ENCODE measurements around the gene LSM7. TPM values are rescaled to one million over a fixed set of nuclear protein-coding genes. Genes with fewer than 3 reads are reported as not detected.

Gene LSM7
- total and polyA plus RNA-seq, 2 experiments from 2014 or later = 91.4 to 118 TPM

DNA sequence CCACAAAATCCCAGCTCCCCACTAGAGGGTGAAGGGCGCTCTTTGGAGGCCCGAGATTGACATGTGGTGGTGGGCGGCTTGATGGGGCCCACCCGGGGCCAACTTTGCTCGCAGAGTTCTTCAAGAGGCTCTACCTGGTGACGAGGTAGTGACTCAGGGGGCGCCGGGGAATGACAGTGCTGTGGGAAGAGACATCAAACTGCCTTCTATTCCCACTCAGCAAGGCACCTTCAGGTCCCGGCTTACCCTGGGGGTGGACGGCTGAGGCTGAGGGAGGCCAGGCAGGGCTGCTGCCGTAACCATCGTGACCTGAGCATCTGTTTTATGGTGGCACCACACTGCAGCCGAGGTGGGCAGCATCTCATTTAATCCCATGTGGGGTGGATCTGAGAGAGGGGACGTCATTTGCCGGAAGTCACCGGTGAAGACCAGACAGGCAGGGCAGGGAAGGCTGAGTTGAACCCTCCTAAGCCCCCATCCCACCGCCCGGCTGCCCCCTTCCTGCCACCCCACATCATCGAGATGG is 22.0 kb downstream of the LSM7 start:
- Histone ChIP-seq H3K27me3 (replicated peaks; ENCODE audit: insufficient read depth) (peaks cover 24% of the 10 kb centered on the region), H3K4me2 (ENCODE audit: unreplicated experiment) (no peak overlapping the region)

GRCh38 chr19:2305452-2306280 is 22.7 kb downstream of the LSM7 start:
- Histone ChIP-seq H3K4me3 (no peak overlapping the region), H3F3A (ENCODE audit: insufficient read depth) (no peaks in the 10 kb centered on the region), H3K79me2 (ENCODE audit: insufficient read depth) (no peaks in the 10 kb centered on the region), H3K9ac (no peak overlapping the region), H2AFZ (no peak overlapping the region), H4K20me1 (ENCODE audit: insufficient read depth) (no peaks in the 10 kb centered on the region), H3K36me3 (ENCODE audit: low read depth) (no peaks in the 10 kb centered on the region), H3K4me1 (ENCODE audit: insufficient read depth) (no peaks in the 10 kb centered on the region; the same call in 1 of the 2 replicates), H3K4me2 (ENCODE audit: unreplicated experiment) (no peak overlapping the region), H3K9me3 (ENCODE audit: low read depth) (no peaks in the 10 kb centered on the region), H3K27ac (no peak overlapping the region), H3K27me3 (replicated peaks; ENCODE audit: insufficient read depth) (peaks cover 24% of the 10 kb centered on the region), H3K9me2 (ENCODE audit: insufficient read depth) (no peaks in the 10 kb centered on the region)
- in situ Hi-C loops (cut with MboI) = no loop called here
- WGBS, 2 experiments (ENCODE audit: low coverage in 1 of 2, low lambda C conversion rate in 2 of 2, missing lambda C conversion rate in 2 of 2) = 72 to 74% methylated on average over 19 of the region's 19 CpGs
- TF ChIP-seq EZH2 (IDR thresholded peaks at IDR 0.05; ENCODE audit: insufficient read depth, poor library complexity, severe bottlenecking) (no peak), EZH2phosphoT487 (IDR thresholded peaks at IDR 0.05; ENCODE audit: insufficient read depth, low read depth) (no peak)
- DNase-seq = no peak

More for the DNA sequence above, 22.0 kb downstream of the LSM7 start:
- Histone ChIP-seq H3K9ac (no peak overlapping the region), H2AFZ (no peak overlapping the region), H3F3A (ENCODE audit: insufficient read depth) (no peaks in the 10 kb centered on the region), H3K79me2 (ENCODE audit: insufficient read depth) (no peaks in the 10 kb centered on the region), H3K27ac (no peak overlapping the region), H3K9me3 (ENCODE audit: low read depth) (no peaks in the 10 kb centered on the region), H3K36me3 (ENCODE audit: low read depth) (no peaks in the 10 kb centered on the region), H4K20me1 (ENCODE audit: insufficient read depth) (no peaks in the 10 kb centered on the region), H3K9me2 (ENCODE audit: insufficient read depth) (no peaks in the 10 kb centered on the region), H3K4me1 (ENCODE audit: insufficient read depth) (no peaks in the 10 kb centered on the region; the same call in 1 of the 2 replicates), H3K4me3 (no peak overlapping the region)
- in situ Hi-C loops (cut with MboI) = no loop called here
- no peak for DNase-seq
- TF ChIP-seq EZH2 (IDR thresholded peaks at IDR 0.05; ENCODE audit: insufficient read depth, poor library complexity, severe bottlenecking) (no peak), EZH2phosphoT487 (IDR thresholded peaks at IDR 0.05; ENCODE audit: insufficient read depth, low read depth) (no peak)
- WGBS, 2 experiments (ENCODE audit: low coverage in 1 of 2, low lambda C conversion rate in 2 of 2, missing lambda C conversion rate in 2 of 2) = 78 to 82% methylated on average over 17 to 19 of the region's 19 CpGs

- TF ChIP-seq EZH2phosphoT487 (IDR thresholded peaks at IDR 0.05; ENCODE audit: insufficient read depth, low read depth) (no peak), EZH2 (IDR thresholded peaks at IDR 0.05; ENCODE audit: insufficient read depth, poor library complexity, severe bottlenecking) (no peak)
- no peaks in the 10 kb centered on the region for H4K20me1 ChIP-seq (ENCODE audit: insufficient read depth)
- H3K36me3 ChIP-seq (ENCODE audit: low read depth) = no peaks in the 10 kb centered on the region
- H3F3A ChIP-seq (ENCODE audit: insufficient read depth) = no peaks in the 10 kb centered on the region
- no peaks in the 10 kb centered on the region for H3K9me3 ChIP-seq (ENCODE audit: low read depth)
- peaks cover 21% of the 10 kb centered on the region for H3K27me3 ChIP-seq (replicated peaks; ENCODE audit: insufficient read depth)
- no peaks in the 10 kb centered on the region for H3K4me1 ChIP-seq (ENCODE audit: insufficient read depth)
- no peaks in the 10 kb centered on the region for H3K9me2 ChIP-seq (ENCODE audit: insufficient read depth)
- no peaks in the 10 kb centered on the region for H3K79me2 ChIP-seq (ENCODE audit: insufficient read depth)
- no peak overlapping the region for H2AFZ ChIP-seq
- in situ Hi-C loops (cut with MboI) = no loop called here
- no peak overlapping the region for H3K27ac ChIP-seq
- DNase-seq = no peak
- no peak overlapping the region for H3K9ac ChIP-seq
- no peak overlapping the region for H3K4me3 ChIP-seq
- WGBS, 2 experiments (ENCODE audit: low coverage in 1 of 2, low lambda C conversion rate in 2 of 2, missing lambda C conversion rate in 2 of 2) = 76 to 78% methylated on average over 18 to 26 of the region's 26 CpGs
- H3K4me2 ChIP-seq (ENCODE audit: unreplicated experiment) = no peak overlapping the region
Measured at GRCh38 chr19:2303211-2303798, 25.1 kb downstream of the LSM7 start.

DNA sequence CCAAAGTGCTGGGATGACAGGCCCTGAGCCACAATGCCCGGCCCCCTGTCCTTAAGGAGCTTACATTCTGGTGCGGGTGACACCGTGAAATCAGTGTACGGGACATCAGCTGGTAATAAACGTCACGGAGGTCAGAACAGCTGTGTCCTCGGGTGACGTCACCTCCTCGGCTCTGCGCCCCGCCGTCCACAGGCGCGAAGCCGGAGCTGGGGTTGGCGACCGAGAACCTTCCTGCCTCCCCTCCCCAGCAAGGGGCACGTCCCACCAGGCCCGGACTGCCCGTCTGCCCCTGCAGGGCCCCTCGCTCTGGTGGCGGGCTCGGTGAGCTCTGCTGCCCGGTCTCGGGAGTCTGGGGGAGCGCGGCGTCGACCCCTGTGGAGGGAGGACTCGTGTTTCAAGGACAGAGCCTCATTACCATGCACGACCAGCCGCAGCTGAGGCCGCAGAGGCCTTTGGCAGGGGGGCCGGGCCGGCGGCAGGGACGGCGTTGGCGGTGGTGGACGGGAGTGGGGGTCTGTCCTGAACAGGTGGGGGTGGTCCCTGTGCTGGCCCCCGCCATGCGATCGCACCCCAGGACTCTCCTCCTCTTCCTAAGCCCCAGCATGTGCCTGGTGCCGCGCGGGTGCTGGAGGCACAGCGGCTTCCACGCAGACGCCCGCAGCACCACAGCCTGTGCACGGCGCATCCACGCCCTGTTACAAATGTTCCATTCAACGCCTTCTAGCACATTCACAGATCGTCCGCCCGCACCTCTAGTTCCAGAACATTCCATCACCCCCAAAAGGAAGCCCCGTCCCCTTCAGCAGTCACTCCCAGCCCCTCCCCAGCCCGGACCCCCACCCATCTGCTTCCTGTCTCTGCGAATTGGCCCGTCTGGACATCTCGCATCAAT is 25.8 kb downstream of the LSM7 start:
- peak; percentile 70 for DNase-seq
- no peaks in the 10 kb centered on the region for H3K9me3 ChIP-seq (ENCODE audit: low read depth)
- in situ Hi-C loops (cut with MboI) = no loop called here

More for the DNA sequence above, 25.8 kb downstream of the LSM7 start:
- H3K4me1 ChIP-seq (ENCODE audit: insufficient read depth) = no peaks in the 10 kb centered on the region
- peaks cover 17% of the 10 kb centered on the region for H3K27me3 ChIP-seq (replicated peaks; ENCODE audit: insufficient read depth)
- no peak overlapping the region for H3K27ac ChIP-seq
- H3F3A ChIP-seq (ENCODE audit: insufficient read depth) = no peaks in the 10 kb centered on the region
- peak overlapping the region; percentile 16 for H3K4me2 ChIP-seq (ENCODE audit: unreplicated experiment)
- H3K4me3 ChIP-seq = no peak overlapping the region
- H3K79me2 ChIP-seq (ENCODE audit: insufficient read depth) = no peaks in the 10 kb centered on the region
- H4K20me1 ChIP-seq (ENCODE audit: insufficient read depth) = no peaks in the 10 kb centered on the region
- no peaks in the 10 kb centered on the region for H3K9me2 ChIP-seq (ENCODE audit: insufficient read depth)
- H2AFZ ChIP-seq = no peak overlapping the region
- WGBS, 2 experiments (ENCODE audit: low coverage in 1 of 2, low lambda C conversion rate in 2 of 2, missing lambda C conversion rate in 2 of 2) = 17 to 20% methylated on average over 53 to 62 of the region's 62 CpGs
- TF ChIP-seq EZH2phosphoT487 (IDR thresholded peaks at IDR 0.05; ENCODE audit: insufficient read depth, low read depth) (no peak), EZH2 (IDR thresholded peaks at IDR 0.05; ENCODE audit: insufficient read depth, poor library complexity, severe bottlenecking) (no peak)
- H3K9ac ChIP-seq = no peak overlapping the region
- no peaks in the 10 kb centered on the region for H3K36me3 ChIP-seq (ENCODE audit: low read depth)

All from GM23248 (cell line).